Measurements from ENCODE around the gene KCNN1.

- TF ChIP-seq CTCF (IDR thresholded peaks at IDR 0.05): no peak
- no peak for TF ChIP-seq REST (IDR thresholded peaks at IDR 0.05; ENCODE audit: insufficient read depth in 1 of 2, low read depth in 2 of 2, low read length in 1 of 2)
- no peak; the same call in 1 of the 2 replicates for TF ChIP-seq POLR2AphosphoS5 (IDR thresholded peaks at IDR 0.05; ENCODE audit: low read depth, low read length)
- TF ChIP-seq TCF7L2 (IDR thresholded peaks at IDR 0.05; ENCODE audit: low read depth, low read length): peak; percentile 86
- no peak for TF ChIP-seq SIN3A (IDR thresholded peaks at IDR 0.05; ENCODE audit: borderline replicate concordance, insufficient read depth, low read depth, low read length)
Observed at GRCh38 chr19:18013210-18014111, 46.6 kb downstream of the KCNN1 start.

All from Panc1 (cell line).